HUES48 (cell line): ENCODE measurements around the gene HADHA.

Source experiments
- H3K27ac ChIP-seq: one replicate; pipeline ENCODE4 v1.7.0; 2013; ENCODE audit warnings: low read depth, low read length, inconsistent platforms
- H3K27me3 ChIP-seq: 2 replicates; pipeline ENCODE4 v1.6.1; 2013; ENCODE audit warnings: mild to moderate bottlenecking, low read length; ENCODE audit not compliant: control insufficient read depth, insufficient read depth
- H3K36me3 ChIP-seq: 2 replicates; pipeline ENCODE4 v1.6.1; 2013; ENCODE audit warnings: low read length; ENCODE audit not compliant: control insufficient read depth, insufficient read depth
- H3K4me1 ChIP-seq: 2 replicates; pipeline ENCODE4 v1.6.1; 2013; ENCODE audit warnings: mild to moderate bottlenecking, low read length; ENCODE audit not compliant: control insufficient read depth, insufficient read depth
- H3K4me3 ChIP-seq: 2 replicates; pipeline ENCODE4 v1.5.1; 2013; ENCODE audit warnings: mild to moderate bottlenecking, low read depth, low read length
- H3K9ac ChIP-seq: 2 replicates; pipeline ENCODE4 v1.6.1; 2013; ENCODE audit warnings: mild to moderate bottlenecking, low read depth, low read length, moderate library complexity
- H3K9me3 ChIP-seq: 2 replicates; pipeline ENCODE4 v1.6.1; 2013; ENCODE audit warnings: low read length; ENCODE audit not compliant: control insufficient read depth, insufficient read depth

The HADHA gene

GRCh38 chr2:26191316-26192159 lies 52.9 kb downstream of the HADHA start:
- Histone ChIP-seq H3K9ac (no peak overlapping the region), H3K9me3 (no peaks in the 10 kb centered on the region), H3K27me3 (no peaks in the 10 kb centered on the region), H3K27ac (no peak overlapping the region), H3K36me3 (peaks cover 72% of the 10 kb centered on the region), H3K4me3 (no peak overlapping the region), H3K4me1 (no peaks in the 10 kb centered on the region)

- Histone ChIP-seq H3K9ac (no peak overlapping the region), H3K27ac (no peak overlapping the region), H3K4me1 (no peaks in the 10 kb centered on the region), H3K4me3 (no peak overlapping the region), H3K27me3 (peaks cover 4% of the 10 kb centered on the region), H3K36me3 (peaks cover 60% of the 10 kb centered on the region), H3K9me3 (no peaks in the 10 kb centered on the region)
Observed at GRCh38 chr2:26190369-26190768, 54.1 kb downstream of the HADHA start.

- Histone ChIP-seq H3K4me3 (no peak overlapping the region), H3K27me3 (peaks cover 7% of the 10 kb centered on the region), H3K9ac (no peak overlapping the region), H3K27ac (no peak overlapping the region), H3K9me3 (no peaks in the 10 kb centered on the region), H3K4me1 (no peaks in the 10 kb centered on the region), H3K36me3 (peaks cover 54% of the 10 kb centered on the region)
Observed at GRCh38 chr2:26189751-26190150, 54.7 kb downstream of the HADHA start.

GRCh38 chr2:26189123-26189522 lies 55.3 kb downstream of the HADHA start:
- Histone ChIP-seq H3K9ac (no peak overlapping the region), H3K36me3 (peaks cover 48% of the 10 kb centered on the region), H3K9me3 (no peaks in the 10 kb centered on the region), H3K4me1 (no peaks in the 10 kb centered on the region), H3K27me3 (peaks cover 10% of the 10 kb centered on the region), H3K4me3 (no peak overlapping the region), H3K27ac (no peak overlapping the region)

GRCh38 chr2:26187537-26188104 lies 56.8 kb downstream of the HADHA start:
- no peak overlapping the region for H3K4me3 ChIP-seq

GRCh38 chr2:26187114-26187513 lies 57.3 kb downstream of the HADHA start:
- H3K27me3 ChIP-seq: peaks cover 26% of the 10 kb centered on the region
- no peak overlapping the region for H3K27ac ChIP-seq
- no peaks in the 10 kb centered on the region for H3K9me3 ChIP-seq
- no peak overlapping the region for H3K4me3 ChIP-seq
- no peaks in the 10 kb centered on the region for H3K4me1 ChIP-seq
- peaks cover 35% of the 10 kb centered on the region for H3K36me3 ChIP-seq
- no peak overlapping the region for H3K9ac ChIP-seq

More at GRCh38 chr2:26187537-26188104, 56.8 kb downstream of the HADHA start:
- Histone ChIP-seq H3K27me3 (peaks cover 24% of the 10 kb centered on the region), H3K36me3 (peaks cover 36% of the 10 kb centered on the region), H3K9ac (no peak overlapping the region), H3K27ac (no peak overlapping the region), H3K4me1 (no peaks in the 10 kb centered on the region), H3K9me3 (no peaks in the 10 kb centered on the region)

- Histone ChIP-seq H3K9ac (no peak overlapping the region), H3K4me1 (no peaks in the 10 kb centered on the region), H3K4me3 (no peak overlapping the region), H3K9me3 (no peaks in the 10 kb centered on the region), H3K27me3 (peaks cover 26% of the 10 kb centered on the region), H3K36me3 (peaks cover 26% of the 10 kb centered on the region), H3K27ac (no peak overlapping the region)
Observed at GRCh38 chr2:26185954-26186770, 58.3 kb downstream of the HADHA start.

- Histone ChIP-seq H3K27me3 (peaks cover 26% of the 10 kb centered on the region), H3K27ac (no peak overlapping the region), H3K9ac (no peak overlapping the region), H3K9me3 (no peaks in the 10 kb centered on the region), H3K4me3 (peak overlapping the region; percentile 69), H3K36me3 (peaks cover 18% of the 10 kb centered on the region), H3K4me1 (no peaks in the 10 kb centered on the region)
Observed at GRCh38 chr2:26185304-26185928, 59.0 kb downstream of the HADHA start.

- Histone ChIP-seq H3K9ac (peak overlapping the region; percentile 57; the same call in 1 of the 2 replicates), H3K4me1 (peaks cover 5% of the 10 kb centered on the region), H3K27ac (no peak overlapping the region), H3K9me3 (no peaks in the 10 kb centered on the region), H3K36me3 (peaks cover 17% of the 10 kb centered on the region), H3K4me3 (peak overlapping the region; percentile 69), H3K27me3 (peaks cover 26% of the 10 kb centered on the region)
Observed at GRCh38 chr2:26184555-26185303, 59.7 kb downstream of the HADHA start.

GRCh38 chr2:26184121-26184520 lies 60.3 kb downstream of the HADHA start:
- Histone ChIP-seq H3K4me3 (peak overlapping the region; percentile 69), H3K9me3 (no peaks in the 10 kb centered on the region), H3K4me1 (peaks cover 9% of the 10 kb centered on the region), H3K27ac (no peak overlapping the region), H3K27me3 (peaks cover 26% of the 10 kb centered on the region), H3K36me3 (peaks cover 14% of the 10 kb centered on the region), H3K9ac (0 out of 2 replicates have a peak overlapping the region, but pooled peaks have one; percentile 57)
